OCI-LY7 (cell line): ENCODE results near the gene EPS8L3. TPM values are rescaled to one million over a fixed set of nuclear protein-coding genes. Genes with fewer than 3 reads are reported as not detected.

Experiments used
- BruUV-seq: library from RNA; stranded (reverse); fragments of 400-500 nt; replicated peaks from 2 replicates; lab custom pipeline; 2021; lab: Mats Ljungman, UMichigan
- CTCF ChIA-PET: fragments of 300-600 bp; sonication (Branson Sonifier 250); formaldehyde crosslinking; loops from one replicate; lab custom pipeline; 2022; ENCODE audit warnings: antibody characterized with exemption; ENCODE audit not compliant: unreplicated experiment; lab: Charles Lee
- POLR2A ChIA-PET: fragments of 300-600 bp; sonication (Branson Sonifier 250); formaldehyde crosslinking; loops from one replicate; lab custom pipeline; 2022; ENCODE audit warnings: antibody characterized with exemption; lab: Charles Lee
- DNase-seq: peaks from one replicate; pipeline ENCODE4 v3.0.0-alpha.2; 2015; ENCODE audit warnings: low spot score
- H2AFZ ChIP-seq: fragments of 200-600 bp; sonication (generic), shearing (Covaris generic); 2 replicates; pipeline ENCODE4 v1.6.1; 2014; ENCODE audit warnings: mild to moderate bottlenecking, antibody characterized with exemption, low read length, moderate library complexity
- H3K27ac ChIP-seq: fragments of 200-600 bp; sonication (generic); 2 replicates; pipeline ENCODE4 v1.5.1; 2014; ENCODE audit warnings: mixed run types, low read depth, mild to moderate bottlenecking, moderate library complexity, low read length, inconsistent platforms; ENCODE audit not compliant: poor library complexity, severe bottlenecking
- H3K36me3 ChIP-seq: fragments of 200-600 bp; sonication (generic); 2 replicates; pipeline ENCODE4 v1.6.1; 2014; ENCODE audit warnings: mild to moderate bottlenecking, antibody characterized with exemption, low read length, moderate library complexity, mixed read lengths; ENCODE audit not compliant: insufficient read depth
- H3K4me1 ChIP-seq: fragments of 200-600 bp; sonication (generic); 2 replicates; pipeline ENCODE4 v1.5.1; 2014; ENCODE audit warnings: mild to moderate bottlenecking, low read length; ENCODE audit not compliant: insufficient read depth, poor library complexity, severe bottlenecking
- H3K4me2 ChIP-seq: fragments of 200-600 bp; sonication (generic); 2 replicates; pipeline ENCODE4 v1.6.1; 2014; ENCODE audit warnings: mild to moderate bottlenecking, low read length
- H3K4me3 ChIP-seq: fragments of 200-600 bp; sonication (generic); 2 replicates; pipeline ENCODE4 v1.5.1; 2014; ENCODE audit warnings: mild to moderate bottlenecking, low read depth, low read length; ENCODE audit not compliant: poor library complexity, severe bottlenecking
- H3K79me2 ChIP-seq: fragments of 200-600 bp; sonication (generic); 2 replicates; pipeline ENCODE4 v1.6.1; 2016; ENCODE audit warnings: low read depth, mild to moderate bottlenecking, low read length, moderate library complexity, mixed read lengths; ENCODE audit not compliant: insufficient read depth
- H3K9me2 ChIP-seq: fragments of 200-600 bp; sonication (generic); 2 replicates; pipeline ENCODE4 v1.6.1; 2016; ENCODE audit warnings: mild to moderate bottlenecking, low read length, mixed read lengths; ENCODE audit not compliant: insufficient read depth
- H3K9me3 ChIP-seq: fragments of 200-600 bp; sonication (generic); 2 replicates; pipeline ENCODE4 v1.6.1; 2014; ENCODE audit warnings: mild to moderate bottlenecking, mixed run types, low read length, mixed read lengths
- H4K20me1 ChIP-seq: fragments of 200-600 bp; sonication (generic); 2 replicates; pipeline ENCODE4 v1.6.1; 2014; ENCODE audit warnings: mild to moderate bottlenecking, antibody characterized with exemption, low read length, moderate library complexity, mixed read lengths; ENCODE audit not compliant: insufficient read depth
- EZH2phosphoT487 ChIP-seq: fragments of 200-600 bp; sonication (generic); IDR thresholded peaks from 2 replicates; pipeline ENCODE4 v1.6.1; 2018; ENCODE audit warnings: low read depth, borderline replicate concordance, mild to moderate bottlenecking, mixed run types, antibody characterized with exemption, low read length, moderate library complexity, mixed read lengths
- intact Hi-C: fragments of 100-400 bp; cut with micrococcal nuclease; formaldehyde crosslinking; loops from one replicate; pipeline ENCODE4 v1.10.0; 2022; ENCODE audit not compliant: unreplicated experiment
- total RNA-seq, 2 experiments: library from RNA; depleted of rRNA in 1 of 2; stranded (reverse); fragments of >200 nt in 1 of 2; shearing (Covaris generic) in 1 of 2; gene quantifications; 2 replicates each; pipeline ENCODE4 v1.2.3, GENCODE V29; 2014 to 2022
- TF ChIP-seq, protein P1 (sequence below): fragments of 200-600 bp; sonication (generic); conservative IDR thresholded peaks from 2 replicates; pipeline ENCODE4 v1.5.1; 2014; ENCODE audit warnings: mild to moderate bottlenecking, antibody characterized with exemption, low read length, moderate library complexity, mixed read lengths

Gene EPS8L3
- total RNA-seq, 2 experiments from 2014 or later = not detected

DNA sequence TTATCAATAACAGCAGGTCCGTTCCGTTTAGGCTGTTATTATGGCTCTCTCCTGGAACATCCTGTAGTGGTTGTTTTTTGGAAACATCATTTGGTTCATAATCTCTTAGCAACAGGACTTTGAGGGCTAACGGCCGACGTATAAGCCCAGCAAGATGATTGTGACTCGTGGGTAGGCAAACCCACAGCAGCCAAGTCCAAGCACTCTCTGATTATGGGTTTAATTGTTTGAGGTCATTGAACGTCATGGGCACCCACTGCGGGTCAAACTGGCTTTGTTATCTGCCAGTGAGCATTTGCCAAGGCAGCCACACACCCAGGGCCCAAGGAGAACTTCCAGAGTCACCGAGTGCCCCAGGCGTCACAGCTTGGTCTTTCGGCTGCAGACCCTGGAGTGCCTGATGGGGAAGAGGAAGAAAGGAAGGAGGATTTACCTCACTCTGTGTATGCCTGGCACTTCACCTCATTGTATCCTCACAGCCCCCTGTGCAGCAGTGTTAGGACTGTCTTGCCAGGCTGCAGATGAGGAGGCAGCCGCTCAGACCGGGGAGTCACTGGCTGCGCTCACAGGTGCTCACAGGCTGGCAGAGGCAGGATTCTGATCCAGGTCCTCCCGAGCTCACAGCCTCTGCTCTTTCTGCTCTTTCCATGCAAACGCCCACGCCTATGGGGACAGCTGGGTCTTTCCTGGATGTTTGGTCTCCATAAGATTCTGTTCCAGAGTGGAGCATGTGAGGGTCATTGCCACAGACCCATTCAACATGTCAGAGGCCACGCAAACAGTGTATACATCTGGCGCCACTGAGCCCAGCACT is 30.8 kb upstream of the EPS8L3 start:
- no peaks in the 10 kb centered on the region for H3K9me2 ChIP-seq
- no peak overlapping the region for H3K4me3 ChIP-seq
- ChIA-PET CTCF (no interaction called here), POLR2A (interaction anchor here (0.9 kb wide), 1 partner anchor 11 kb away, joined by 4 read pairs; no protein-coding TSS in a partner anchor)
- no TSS peak for BruUV-seq
- intact Hi-C loops = no loop called here
- no peaks in the 10 kb centered on the region for H3K4me1 ChIP-seq
- H3K79me2 ChIP-seq = no peaks in the 10 kb centered on the region
- H2AFZ ChIP-seq = no peak overlapping the region
- H3K9me3 ChIP-seq = no peaks in the 10 kb centered on the region
- TF ChIP-seq, protein P1, sequence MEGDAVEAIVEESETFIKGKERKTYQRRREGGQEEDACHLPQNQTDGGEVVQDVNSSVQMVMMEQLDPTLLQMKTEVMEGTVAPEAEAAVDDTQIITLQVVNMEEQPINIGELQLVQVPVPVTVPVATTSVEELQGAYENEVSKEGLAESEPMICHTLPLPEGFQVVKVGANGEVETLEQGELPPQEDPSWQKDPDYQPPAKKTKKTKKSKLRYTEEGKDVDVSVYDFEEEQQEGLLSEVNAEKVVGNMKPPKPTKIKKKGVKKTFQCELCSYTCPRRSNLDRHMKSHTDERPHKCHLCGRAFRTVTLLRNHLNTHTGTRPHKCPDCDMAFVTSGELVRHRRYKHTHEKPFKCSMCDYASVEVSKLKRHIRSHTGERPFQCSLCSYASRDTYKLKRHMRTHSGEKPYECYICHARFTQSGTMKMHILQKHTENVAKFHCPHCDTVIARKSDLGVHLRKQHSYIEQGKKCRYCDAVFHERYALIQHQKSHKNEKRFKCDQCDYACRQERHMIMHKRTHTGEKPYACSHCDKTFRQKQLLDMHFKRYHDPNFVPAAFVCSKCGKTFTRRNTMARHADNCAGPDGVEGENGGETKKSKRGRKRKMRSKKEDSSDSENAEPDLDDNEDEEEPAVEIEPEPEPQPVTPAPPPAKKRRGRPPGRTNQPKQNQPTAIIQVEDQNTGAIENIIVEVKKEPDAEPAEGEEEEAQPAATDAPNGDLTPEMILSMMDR = no peak
- no peak for TF ChIP-seq EZH2phosphoT487
- no peak overlapping the region for H3K4me2 ChIP-seq
- no peak for DNase-seq
- no peaks in the 10 kb centered on the region for H4K20me1 ChIP-seq
- no peaks in the 10 kb centered on the region for H3K36me3 ChIP-seq
- H3K27ac ChIP-seq = no peak overlapping the region

DNA sequence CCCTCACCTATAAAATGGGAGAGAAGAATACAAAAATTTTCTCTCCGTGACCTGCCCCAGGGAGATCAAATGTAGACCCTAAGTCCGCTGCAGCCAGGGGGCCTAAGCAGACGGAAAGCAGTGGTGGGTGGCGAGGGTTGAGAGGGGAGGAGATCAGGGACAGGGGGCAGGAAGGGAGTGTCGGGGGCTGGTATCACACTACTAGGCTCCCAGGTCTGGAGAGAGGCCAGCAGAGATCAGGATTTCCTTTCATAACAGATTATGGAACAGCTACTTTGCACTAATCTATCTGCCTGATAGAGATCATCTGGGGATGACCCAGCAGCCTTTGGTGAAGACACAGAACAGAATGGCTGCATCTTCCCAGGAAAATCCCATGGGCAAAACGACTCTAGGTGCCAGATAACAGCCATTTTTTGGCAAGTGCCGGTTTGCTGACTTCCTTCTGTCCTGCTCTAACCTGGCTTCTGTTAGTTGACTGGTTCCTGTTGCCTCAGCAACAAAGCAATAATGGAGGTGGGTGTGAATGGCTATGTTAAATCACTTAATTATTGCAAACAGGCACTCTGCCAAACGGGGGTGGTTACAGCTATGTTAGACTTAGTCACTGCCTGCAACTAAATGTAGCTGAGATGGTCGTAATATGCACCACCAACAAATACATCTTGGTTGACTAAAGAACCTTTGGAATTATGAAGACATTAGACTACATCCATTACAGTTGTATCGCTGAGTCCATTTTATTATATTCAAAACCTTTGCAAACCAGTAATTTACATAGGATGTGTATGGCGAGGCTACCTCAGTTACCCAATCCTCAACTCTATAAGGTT is 30.0 kb upstream of the EPS8L3 start:
- intact Hi-C loops = no loop called here
- DNase-seq = no peak
- no TSS peak for BruUV-seq
- ChIA-PET CTCF (no interaction called here), POLR2A (no interaction called here)
- Histone ChIP-seq H3K9me2 (no peaks in the 10 kb centered on the region), H3K36me3 (no peaks in the 10 kb centered on the region), H3K4me1 (no peaks in the 10 kb centered on the region), H2AFZ (no peak overlapping the region), H3K9me3 (no peaks in the 10 kb centered on the region), H3K27ac (no peak overlapping the region), H3K79me2 (no peaks in the 10 kb centered on the region), H3K4me2 (no peak overlapping the region), H4K20me1 (no peaks in the 10 kb centered on the region), H3K4me3 (no peak overlapping the region)
- no peak for TF ChIP-seq EZH2phosphoT487
- TF ChIP-seq, protein P1 = no peak
